GM18873 (cell line): ENCODE results near the gene PLXNA3.

Source experiments
- ATAC-seq: cut with Tn5 transposase; IDR thresholded peaks from one replicate; pipeline ENCODE4 v1.9.1; 2021; ENCODE audit warnings: mild to moderate bottlenecking, moderate library complexity, moderate number of reproducible peaks; ENCODE audit not compliant: unreplicated experiment, low FRiP score

The PLXNA3 gene

GRCh38 chrX:154452823-154453222 lies 5.3 kb upstream of the PLXNA3 start:
- ATAC-seq: no peak

DNA sequence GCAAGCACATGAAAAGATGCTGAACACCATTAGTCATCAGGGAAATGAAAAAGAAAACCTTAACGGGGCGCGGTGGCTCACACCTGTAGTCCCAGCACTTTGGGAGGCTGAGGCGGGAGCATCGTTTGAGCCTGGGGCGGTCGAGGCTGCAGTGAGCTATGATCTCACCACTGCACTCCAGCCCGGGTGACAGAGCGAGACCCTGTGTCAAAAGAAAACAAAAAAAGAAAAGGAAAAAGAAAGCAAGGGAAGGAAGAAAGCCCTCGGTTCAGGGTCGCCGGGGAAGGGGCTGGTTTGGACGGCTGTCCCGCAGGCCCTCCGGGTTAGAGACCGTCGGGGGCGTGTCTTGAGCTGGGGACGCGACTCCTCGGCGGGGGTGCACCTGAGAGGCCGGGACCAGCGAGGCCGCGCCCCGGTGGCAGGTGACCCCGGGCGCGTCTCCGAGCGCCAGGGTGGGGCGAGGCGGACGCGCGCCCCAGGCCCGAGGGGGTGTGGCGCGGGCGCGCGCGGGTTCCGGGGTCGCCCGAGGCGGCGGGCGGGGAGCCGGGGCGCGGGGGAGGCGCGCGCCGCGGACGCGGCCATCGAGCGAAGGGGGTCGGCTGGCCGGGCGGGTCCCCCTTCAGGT lies 478 bp upstream of the PLXNA3 start:
- no peak for ATAC-seq

- no peak for ATAC-seq
These were observed 1.1 kb downstream of the PLXNA3 start for GRCh38 chrX:154458954-154459778.

DNA sequence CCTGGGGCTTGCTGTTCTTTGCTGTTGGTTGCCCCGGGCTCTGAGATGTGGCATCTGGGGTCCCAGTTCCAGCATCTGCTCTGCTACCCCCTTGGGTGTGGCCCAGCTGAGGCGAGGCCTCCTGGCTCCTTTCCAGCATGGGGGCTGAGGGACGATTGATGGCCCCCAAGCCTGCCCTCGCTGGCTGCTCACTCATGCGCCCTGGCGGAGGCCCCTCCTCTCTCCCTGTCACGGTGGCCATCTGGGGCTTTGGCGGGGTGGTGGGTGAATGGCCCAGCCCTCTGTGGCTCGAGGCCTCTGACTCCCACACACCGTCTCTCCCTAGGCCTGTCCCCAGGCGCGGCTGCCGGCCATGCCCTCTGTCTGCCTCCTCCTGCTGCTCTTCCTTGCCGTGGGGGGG lies 1.8 kb downstream of the PLXNA3 start:
- no peak for ATAC-seq

GRCh38 chrX:154460326-154460725 lies 2.2 kb downstream of the PLXNA3 start:
- no peak for ATAC-seq

DNA sequence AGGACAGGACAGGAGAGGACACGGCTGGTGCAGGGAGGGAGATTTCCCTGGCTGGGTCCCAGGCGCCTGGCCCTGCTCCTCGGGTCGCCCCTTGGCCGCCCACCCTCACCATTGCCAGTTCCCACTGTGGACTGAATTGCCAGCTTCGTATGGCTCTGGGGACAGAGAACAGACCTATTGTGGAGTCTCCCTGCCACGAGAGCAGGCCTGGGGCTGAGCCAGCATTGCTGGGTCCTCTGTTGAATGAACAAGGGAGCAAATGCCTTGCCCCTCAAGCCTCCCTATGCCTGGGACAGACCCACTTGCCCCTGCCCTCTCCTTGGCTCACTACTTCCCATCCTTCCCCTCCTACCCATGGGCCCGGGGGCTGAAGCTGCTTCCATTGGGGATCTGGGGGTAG lies 4.3 kb downstream of the PLXNA3 start:
- ATAC-seq: no peak

- ATAC-seq: no peak
These were observed 5.6 kb downstream of the PLXNA3 start for GRCh38 chrX:154463611-154464220.

DNA sequence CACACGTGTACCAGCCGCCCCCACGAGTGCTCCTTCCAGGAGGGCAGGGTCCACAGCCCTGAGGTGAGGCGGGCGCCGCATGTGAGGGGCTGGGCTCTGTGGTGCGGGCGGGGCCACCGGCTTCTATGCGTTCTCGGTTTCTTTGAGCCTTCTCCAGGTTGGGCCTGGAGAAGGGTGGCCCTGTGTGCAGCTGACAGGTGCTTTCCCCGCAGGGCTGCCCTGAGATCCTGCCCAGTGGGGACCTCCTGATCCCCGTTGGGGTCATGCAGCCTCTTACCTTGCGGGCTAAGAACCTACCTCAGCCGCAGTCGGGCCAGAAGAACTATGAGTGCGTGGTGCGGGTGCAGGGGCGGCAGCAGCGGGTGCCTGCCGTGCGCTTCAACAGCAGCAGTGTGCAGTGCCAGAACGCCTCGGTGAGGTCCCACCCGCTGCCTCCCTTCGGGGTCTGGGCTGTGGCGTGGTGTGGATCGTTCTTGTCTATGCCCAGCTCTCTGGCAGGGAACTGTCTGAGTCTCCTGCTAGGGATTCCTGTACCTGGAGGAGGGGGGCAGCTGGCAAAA lies 6.8 kb downstream of the PLXNA3 start:
- no peak for ATAC-seq

- no peak for ATAC-seq
These were observed 7.5 kb downstream of the PLXNA3 start for GRCh38 chrX:154465601-154466000.

DNA sequence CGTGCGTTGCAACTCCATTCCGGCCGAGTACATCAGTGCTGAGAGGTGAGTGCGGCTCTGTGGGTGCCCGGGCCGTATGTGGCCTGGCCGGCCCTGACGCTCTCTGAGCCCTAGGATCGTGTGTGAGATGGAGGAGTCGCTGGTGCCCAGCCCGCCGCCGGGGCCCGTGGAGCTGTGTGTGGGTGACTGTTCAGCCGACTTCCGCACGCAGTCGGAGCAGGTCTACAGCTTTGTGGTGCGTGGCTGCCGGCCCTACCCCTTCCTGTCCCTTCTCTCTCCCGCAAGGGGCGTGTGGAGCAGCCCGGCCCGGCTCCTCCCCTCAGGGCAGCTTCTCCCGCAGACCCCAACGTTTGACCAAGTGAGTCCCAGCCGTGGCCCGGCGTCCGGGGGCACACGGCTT lies 8.0 kb downstream of the PLXNA3 start:
- ATAC-seq: no peak

DNA sequence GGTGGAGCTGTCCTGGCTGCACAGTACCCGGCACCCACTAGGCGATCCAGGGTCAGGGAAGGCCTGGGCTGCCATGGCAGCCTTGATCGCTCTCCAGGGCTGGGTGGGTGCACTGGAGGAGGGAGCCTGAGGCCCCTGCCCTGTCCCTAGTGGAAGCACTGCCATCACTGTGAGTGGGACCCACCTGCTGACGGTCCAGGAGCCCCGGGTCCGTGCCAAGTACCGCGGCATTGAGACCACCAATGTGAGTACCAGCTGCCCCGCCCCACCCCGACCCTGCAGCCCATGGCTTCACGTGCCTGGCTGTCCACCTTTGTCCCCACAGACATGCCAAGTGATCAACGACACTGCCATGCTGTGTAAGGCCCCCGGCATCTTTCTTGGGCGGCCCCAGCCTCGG lies 8.8 kb downstream of the PLXNA3 start:
- ATAC-seq: no peak

DNA sequence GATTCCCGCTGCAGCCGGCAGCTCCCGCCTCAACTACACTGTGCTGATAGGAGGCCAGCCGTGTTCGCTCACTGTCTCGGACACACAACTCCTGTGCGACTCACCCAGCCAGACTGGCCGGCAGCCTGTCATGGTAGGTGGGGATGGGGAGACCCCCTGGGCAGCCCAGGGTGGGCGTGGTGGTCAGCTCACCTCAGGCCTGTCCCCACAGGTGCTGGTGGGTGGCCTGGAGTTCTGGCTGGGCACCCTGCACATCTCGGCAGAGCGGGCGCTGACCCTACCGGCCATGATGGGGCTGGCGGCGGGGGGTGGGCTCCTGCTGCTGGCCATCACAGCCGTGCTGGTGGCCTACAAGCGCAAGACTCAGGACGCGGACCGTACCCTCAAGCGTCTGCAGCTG lies 9.5 kb downstream of the PLXNA3 start:
- ATAC-seq: no peak

- ATAC-seq: no peak
These were observed 10.1 kb downstream of the PLXNA3 start for GRCh38 chrX:154468217-154468616.

- ATAC-seq: no peak
These were observed 11.0 kb downstream of the PLXNA3 start for GRCh38 chrX:154469114-154469513.

DNA sequence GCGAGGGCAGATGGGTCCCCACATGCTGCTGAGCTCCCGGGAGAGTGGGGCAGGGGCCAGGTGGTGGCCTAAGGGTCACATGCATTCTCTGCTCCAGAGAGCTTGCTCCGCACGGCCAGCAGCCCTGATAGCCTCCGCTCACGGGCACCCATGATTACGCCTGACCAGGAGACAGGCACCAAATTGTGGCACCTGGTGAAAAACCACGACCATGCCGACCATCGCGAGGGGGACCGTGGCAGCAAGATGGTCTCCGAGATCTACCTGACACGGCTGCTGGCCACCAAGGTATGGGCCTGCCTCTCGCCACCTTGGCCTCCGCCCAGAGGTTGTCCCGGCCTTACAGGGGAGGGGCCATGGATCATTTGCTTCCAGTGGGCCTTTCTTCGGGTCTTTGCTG lies 11.8 kb downstream of the PLXNA3 start:
- ATAC-seq: no peak

DNA sequence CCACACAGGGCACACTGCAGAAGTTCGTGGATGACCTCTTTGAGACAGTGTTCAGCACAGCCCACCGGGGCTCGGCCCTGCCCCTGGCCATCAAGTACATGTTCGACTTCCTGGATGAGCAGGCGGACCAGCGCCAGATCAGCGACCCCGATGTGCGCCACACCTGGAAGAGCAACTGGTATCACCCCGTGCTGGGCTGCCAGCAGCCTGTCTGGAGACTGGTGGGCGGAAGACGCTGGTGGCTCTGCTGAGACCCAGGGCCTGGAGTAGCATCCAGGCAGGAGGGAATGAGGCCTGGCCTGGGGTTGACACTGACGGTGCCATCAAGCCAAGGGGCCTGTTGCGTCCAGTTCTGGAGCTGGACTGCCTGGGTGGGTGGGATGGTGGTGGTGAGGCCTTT lies 12.4 kb downstream of the PLXNA3 start:
- no peak for ATAC-seq

GRCh38 chrX:154470914-154471568 lies 13.0 kb downstream of the PLXNA3 start:
- ATAC-seq: no peak

DNA sequence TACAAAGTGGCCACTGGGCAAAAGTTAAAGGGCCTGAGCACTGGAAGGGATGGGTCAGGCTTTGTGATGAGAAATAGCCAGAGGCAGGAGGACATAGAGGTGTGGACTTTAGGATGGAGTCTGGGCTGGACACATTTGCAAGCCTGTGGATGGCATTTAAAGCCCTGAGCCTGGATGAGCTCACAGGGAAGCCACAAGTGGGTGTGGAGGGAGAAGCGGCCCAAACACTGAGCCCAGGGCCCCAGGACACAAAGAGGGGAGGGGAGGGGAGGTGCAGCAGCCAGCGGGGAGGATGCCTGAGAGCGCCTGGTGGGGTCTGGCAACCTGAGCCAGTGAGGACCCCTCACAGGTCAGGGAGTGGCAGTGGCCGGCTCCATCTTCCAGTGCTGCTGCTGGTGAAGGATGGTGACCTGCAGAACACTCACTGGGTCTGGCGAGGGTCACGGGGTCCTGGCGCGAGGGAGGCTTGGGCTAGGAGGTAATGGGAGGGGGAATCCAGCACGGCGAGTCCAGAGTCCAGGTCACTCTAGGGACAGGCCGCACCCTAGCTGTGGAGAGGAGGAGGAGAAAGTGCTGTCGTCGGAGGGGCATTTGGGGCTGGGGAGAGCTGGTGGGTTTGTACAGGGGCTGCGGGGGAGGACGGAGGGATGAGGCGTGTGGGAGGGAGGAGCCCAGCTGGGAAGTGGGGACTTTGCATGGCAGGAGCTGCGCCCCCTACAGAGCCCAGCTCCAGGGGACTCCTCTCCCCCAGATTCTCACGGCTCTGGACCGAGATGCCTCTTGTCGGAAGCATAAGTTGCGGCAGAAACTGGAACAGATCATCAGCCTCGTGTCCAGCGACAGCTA lies 14.0 kb downstream of the PLXNA3 start:
- ATAC-seq: no peak

GRCh38 chrX:154472685-154473632 lies 14.9 kb downstream of the PLXNA3 start:
- no peak for ATAC-seq
